KBM-7 (cell line): ENCODE measurements around the gene SLC30A5.
"Not testable (repeated sequence)": the region's sequence is repeated elsewhere in the genome, so short reads cannot be mapped to it uniquely, and the experiment has no call there.

Experiments
- DNase-seq: peaks from one replicate; pipeline ENCODE4 v3.0.0-alpha.2; 2015
- in situ Hi-C: fragments of 300-500 bp; cut with MboI; formaldehyde crosslinking; loops from 2 replicates; pipeline ENCODE4 v1.14.3; 2020; ENCODE audit warnings: low sequenced_read_pairs, low pct_unique_long_range_greater_than_20kb, mixed read lengths

The SLC30A5 gene

DNA sequence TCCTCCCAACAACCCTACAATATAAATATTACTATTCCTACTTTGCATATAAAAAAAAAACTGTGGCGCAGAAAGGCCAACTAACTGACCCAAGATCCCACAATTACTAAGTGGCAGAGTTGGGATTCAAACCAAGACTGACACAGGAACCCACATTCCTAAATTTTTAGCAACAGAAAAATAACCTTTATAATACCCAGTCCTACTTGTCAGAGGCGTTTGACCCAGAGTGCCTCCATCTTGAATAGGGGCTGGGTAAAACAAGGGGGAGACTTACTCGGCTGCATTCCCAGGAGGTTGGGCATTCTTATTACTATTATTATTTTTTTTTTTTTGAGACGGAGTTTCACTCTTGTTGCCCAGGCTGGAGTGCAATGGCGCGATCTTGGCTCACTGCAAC lies 2.0 kb upstream of the SLC30A5 start:
- DNase-seq = no peak
- in situ Hi-C loops = loop anchor here (25.0 kb wide), 1 partner anchor 246 kb away; the partner anchor contains the start of gene CCDC125

DNA sequence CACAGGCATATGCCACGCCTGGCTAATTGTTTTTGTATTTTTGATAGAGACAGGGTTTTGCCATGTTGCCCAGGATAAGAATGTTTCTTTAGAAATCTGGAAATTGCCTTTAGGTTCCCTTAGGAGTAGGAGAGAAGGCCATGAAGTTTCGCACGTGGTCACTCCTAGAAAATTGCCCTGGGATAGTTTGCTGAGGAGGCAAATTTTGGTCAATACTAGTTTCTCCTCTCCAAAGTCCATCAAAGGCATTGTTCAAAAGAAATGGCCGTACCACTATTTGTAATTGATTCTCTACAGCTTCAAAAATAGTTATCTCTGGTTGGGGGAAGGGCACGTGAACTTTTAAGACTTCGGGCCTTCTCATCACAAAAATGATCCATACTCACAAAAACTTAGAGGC lies 845 bp upstream of the SLC30A5 start:
- in situ Hi-C loops = loop anchor here (25.0 kb wide), 1 partner anchor 244 kb away; the partner anchor contains the start of gene CCDC125
- DNase-seq = no peak

DNA sequence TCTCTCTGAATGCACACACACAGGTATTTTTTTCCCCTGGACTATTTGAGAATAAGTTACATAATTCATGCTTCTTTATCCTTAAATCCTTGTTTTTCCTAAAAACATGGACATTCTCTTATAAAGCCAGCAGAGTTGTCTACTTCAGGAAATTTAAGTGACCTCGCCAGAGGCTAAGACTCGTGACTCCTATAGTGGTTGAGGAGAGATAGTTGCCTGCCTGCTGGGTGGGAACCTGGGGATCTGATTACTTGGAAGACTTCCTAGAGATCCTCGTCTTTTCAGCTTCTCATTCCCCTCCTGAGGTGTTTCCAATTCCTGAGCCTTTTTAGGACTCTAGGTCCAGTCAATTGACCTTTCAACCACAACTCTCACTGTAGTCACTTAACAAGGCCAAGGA lies 5.5 kb downstream of the SLC30A5 start:
- DNase-seq = no peak
- in situ Hi-C loops = loop anchor here (25.0 kb wide), 1 partner anchor 238 kb away; the partner anchor contains the start of gene CCDC125

DNA sequence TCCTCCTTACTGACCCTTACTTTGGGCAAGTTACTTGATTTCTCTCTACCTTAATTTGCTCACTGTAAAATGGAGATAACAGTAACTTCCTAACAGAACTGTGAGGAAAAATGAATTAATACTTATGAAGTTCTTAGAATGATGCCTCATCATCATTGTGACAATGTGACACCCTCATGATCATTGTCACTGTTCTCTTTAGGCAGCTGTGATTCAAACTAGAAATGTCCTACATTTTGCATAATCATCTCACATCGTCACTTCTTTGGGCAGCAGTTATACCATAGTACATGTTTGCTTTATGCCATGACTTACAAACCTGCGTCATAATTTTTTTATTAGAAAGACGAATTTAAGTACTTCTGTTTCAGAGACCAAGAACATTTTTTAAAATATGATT lies 9.7 kb downstream of the SLC30A5 start:
- no peak for DNase-seq
- in situ Hi-C loops = no loop called here

DNA sequence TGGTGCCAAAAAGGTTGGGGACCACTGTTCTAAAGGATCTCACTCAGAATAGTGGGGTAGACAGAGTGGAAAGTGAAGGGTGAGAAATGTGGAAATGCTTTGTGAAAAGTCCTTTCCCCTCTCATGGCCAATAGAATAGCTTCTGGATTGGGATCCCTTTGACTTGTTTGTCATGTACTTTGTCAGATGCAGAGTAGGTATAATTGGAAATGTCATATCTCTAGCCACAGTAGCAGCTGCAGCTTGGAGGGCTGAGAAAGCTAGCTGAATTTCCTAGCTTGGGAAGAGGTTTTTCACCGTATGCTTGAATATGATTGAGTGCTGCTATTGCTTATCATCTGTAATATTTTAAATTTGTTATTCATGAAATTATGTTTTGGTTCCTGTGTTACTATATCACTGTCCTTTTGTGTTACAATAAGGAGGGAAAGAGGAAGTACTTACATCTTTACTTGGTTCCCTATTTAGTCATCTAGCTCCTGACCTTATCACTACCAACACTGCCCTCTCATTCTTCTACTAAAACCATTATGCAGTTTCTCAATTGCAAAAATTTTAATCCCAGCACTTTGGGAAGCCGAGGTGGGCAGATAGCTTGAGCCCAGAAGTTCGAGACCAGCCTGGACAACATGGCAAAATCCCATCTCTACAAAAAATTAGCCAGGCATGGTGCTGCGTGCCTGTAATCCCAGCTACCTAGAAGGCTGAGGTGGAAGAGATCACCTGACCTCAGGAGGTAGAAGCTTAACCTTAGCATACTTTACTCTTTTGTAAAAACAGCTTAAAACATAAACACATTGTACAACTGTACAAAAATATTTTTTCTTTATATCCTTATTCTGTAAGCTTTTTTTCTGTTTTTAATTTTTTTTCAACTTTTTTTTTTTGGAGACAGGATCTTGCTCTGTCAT lies 12.4 kb downstream of the SLC30A5 start:
- in situ Hi-C loops = no loop called here
- DNase-seq = peak; percentile 76

DNA sequence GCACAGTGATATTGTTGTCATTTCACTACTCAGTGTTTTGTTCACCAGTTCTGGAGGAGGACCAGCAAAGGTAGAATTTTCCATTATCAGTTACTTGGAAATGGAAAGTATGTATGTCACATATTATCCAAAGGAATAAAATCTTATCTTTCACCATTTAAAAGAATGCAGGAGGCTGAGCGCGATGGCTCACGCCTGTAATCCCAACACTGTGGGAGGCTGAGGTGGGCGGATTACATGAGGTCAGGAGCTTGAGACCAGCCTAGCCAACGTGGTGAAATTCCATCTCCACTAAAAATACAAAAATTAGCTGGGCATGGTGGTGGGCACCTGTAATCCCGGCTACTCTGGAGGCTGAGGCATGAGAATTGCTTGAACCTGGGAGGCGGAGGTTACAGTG lies 14.6 kb downstream of the SLC30A5 start:
- in situ Hi-C loops, DNase-seq: not testable (repeated sequence)

DNA sequence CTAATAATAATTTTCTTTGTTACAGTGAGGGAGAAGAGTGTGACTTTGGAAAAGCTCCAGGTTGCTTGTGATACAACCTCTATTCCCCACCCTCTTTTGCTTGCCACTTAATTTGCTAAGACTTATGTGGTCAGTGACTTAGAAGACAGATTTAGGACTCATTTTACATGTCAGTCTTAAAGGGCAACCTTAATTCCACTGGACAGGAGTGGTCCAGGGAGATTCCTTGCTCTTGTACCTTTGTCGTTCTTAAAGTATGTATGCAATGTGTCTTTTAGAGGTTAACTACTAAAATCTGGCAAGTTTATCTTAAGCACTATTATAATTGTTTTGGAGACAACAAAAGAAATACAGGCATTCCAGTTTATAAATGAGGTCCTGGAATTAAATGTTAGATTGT lies 20.0 kb downstream of the SLC30A5 start:
- in situ Hi-C loops = no loop called here

DNA sequence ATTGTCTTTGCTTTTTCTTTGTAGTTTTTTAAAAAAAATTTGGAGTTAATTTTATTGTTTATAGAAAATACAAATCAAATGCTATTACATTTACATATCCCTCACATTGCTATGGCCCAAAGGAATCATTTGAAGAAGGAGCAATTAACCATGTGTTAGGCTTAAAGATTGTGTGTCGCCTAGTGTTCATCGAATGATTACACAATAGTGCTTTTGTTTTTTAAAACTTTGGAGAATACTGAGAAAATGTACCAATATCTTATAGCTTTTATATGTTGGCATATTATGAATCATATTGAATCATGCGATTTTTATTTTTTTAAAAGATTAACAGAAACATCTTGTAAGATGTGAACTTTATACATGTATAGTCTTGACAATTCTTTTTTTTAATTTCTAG lies 21.7 kb downstream of the SLC30A5 start:
- in situ Hi-C loops = no loop called here
- no peak for DNase-seq

More for the DNA sequence above, 20.0 kb downstream of the SLC30A5 start:
- DNase-seq = no peak

DNA sequence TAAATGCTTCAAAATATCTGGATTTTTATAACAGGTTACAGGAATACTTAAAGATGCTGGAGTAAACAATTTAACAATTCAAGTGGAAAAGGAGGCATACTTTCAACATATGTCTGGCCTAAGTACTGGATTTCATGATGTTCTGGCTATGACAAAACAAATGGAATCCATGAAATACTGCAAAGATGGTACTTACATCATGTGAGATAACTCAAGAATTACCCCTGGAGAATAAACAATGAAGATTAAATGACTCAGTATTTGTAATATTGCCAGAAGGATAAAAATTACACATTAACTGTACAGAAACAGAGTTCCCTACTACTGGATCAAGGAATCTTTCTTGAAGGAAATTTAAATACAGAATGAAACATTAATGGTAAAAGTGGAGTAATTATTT lies 35.6 kb downstream of the SLC30A5 start:
- no peak for DNase-seq

DNA sequence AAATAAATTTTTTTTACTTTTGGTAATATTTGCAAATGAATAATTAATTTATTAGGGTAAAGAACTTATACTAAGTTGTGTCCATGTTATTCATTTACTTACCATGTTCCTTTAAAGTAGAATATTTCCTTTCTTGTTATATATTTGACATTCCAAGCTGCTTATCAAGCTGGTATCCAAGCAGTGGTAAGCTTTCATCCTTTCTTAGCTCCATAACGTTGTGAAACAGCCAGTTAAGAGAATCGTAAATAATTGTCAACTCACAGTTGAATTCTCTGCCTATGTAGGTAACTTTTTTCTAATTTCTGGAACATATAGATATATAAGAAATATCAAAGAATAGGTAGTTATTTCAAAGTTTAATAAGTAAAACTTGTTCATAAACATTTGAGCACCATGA lies 36.4 kb downstream of the SLC30A5 start:
- in situ Hi-C loops = no loop called here
- no peak for DNase-seq

More for the DNA sequence above, 35.6 kb downstream of the SLC30A5 start:
- in situ Hi-C loops = no loop called here

DNA sequence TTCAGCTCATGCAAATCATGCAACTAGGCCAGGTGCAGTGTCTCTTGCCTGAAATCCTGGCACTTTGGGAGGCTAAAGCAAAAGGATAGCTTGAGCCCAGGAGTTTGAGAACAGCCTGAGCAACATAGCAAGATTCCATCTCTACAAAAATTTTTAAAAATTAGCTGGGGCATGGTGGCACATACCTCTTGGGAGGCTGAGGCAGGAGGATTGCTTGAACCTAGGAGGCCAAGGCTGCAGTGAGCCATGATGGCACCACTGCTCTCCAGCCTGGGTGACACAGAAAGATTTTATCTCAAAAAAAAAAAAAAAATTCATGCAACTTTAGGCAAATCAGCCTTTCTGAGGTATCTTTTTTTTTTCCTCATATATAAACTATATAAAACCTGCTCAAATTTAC lies 37.5 kb downstream of the SLC30A5 start:
- no peak for DNase-seq
- in situ Hi-C loops = no loop called here

DNA sequence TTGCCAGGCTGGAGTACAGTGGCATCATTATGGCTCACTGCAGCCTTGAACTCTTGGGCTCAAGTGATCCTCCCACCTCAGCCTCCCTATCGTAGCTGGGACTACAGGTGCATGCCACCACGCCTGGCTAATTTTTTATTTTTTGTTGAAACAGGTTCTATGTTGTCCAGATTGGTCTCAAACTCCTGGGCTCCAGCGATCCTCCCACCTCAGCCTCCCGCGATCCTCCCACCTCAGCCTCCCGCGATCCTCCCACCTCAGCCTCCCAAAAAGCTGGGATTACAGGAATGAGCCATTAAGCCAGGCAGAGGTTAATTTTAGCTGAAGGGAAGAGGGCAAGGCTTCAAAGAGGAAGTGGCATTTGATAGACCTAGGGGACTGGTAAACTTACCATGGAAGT lies 40.3 kb downstream of the SLC30A5 start:
- DNase-seq = no peak
- in situ Hi-C loops = no loop called here

DNA sequence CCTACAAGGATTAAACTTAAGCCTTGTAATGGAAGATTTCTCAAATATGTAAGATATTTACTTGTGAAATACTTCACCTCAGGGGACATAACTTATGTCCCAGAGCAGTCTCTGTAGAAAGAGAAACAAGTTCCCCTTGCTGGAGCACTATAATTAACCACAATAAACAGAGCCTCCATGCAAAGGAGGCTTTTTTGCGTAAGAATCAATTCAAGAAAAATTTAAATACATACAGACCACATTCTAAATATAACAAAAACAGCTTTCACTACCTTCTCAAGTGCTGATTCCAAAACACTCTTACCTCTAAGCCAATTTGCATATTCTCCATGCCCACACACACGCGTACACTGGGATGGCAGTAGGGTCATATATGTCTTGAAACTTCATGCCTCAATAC lies 42.5 kb downstream of the SLC30A5 start:
- in situ Hi-C loops = no loop called here
- DNase-seq = no peak

DNA sequence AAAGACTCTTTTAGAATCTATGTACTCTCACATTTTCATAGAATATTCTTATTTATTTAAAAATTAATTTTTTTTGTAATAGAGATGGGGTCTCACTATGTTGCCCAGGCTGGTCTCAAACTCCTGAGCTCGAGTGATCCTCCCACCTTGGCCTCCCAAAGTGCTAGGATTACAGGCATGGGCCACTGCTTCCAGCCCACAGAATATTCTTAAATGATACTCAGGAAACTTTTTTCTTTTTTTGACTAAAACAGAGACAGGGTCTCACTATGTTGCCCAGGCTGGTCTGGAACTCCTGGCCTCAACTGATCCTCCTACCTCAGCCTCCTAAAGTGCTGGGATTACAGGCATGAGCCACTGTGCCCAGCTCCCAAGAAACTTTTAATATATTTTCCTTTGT lies 43.4 kb downstream of the SLC30A5 start:
- DNase-seq, in situ Hi-C loops: not testable (repeated sequence)

DNA sequence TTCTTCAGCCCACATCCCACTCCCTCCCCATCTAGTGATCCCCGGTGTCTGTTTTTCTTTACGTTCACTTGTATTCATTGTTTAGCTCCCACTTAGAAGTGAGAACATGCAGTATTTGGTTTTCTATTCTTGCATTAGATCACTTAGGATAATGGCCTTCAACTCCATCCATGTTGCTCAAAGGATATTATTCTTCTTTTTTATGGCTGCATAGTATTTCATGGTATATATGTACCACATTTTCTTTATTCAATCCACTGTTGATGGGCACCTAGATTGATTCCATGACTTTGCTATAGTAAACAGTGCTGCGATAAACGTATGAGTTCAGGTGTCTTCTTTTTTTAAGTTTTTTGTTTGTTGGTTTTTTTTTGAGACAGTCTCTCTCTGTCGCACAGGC lies 44.0 kb downstream of the SLC30A5 start:
- in situ Hi-C loops = no loop called here

DNA sequence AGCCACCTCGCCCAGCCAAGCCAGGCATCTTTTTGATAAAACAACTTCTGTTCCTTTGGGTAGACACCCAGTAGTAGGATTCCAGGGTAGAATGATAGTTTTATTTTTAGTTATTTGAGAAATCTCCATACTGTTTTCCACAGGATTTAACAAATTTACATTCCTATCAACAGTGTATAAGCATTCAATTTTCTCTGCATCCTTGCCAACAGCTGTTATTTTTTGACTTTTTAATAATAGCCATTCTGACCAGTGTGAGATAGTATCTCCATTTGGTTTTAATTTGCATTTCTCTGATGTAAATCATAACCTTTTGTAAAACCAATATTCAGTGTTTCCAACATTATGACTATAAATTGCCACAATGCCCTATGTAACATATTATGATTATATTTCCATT lies 45.0 kb downstream of the SLC30A5 start:
- DNase-seq = no peak
- in situ Hi-C loops = no loop called here

More for the DNA sequence above, 44.0 kb downstream of the SLC30A5 start:
- DNase-seq = no peak

DNA sequence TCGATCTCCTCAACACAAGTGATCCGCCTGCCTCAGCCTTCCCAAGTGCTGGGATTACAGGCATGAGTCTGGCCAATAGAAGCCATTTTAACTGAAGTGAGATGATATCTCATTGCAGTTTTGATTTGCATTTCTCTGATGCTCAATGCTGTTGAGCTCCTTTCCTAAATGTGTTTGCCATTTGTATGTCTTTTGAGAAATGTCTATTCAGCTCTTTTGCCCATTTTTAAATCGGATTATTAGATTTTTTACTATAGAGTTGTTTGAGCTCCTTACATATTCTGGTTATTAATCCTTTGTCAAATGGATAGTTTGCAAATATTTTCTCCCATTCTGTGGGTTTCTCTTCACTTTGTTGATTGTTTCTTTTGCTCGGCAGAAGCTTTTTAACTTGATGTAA lies 46.4 kb downstream of the SLC30A5 start:
- DNase-seq, in situ Hi-C loops: not testable (repeated sequence)

DNA sequence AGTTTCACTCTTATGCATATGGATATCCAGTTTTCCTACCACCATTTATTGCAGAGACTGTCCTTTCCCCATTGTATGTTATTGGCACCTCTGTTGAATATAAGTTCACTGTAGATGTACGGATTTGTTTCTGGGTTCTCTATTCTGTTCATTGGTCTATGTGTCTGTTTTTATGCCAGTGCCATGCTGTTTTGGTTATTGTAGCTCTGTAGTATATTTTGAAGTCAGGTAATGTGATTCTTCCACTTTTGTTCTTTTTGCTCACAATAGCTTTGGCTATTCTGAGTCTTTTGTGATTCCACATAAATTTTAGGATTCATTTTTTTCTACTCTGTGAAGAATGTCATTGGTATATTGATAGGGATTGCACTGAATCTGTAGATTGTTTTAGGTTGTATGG lies 47.0 kb downstream of the SLC30A5 start:
- DNase-seq = no peak
- in situ Hi-C loops = no loop called here

DNA sequence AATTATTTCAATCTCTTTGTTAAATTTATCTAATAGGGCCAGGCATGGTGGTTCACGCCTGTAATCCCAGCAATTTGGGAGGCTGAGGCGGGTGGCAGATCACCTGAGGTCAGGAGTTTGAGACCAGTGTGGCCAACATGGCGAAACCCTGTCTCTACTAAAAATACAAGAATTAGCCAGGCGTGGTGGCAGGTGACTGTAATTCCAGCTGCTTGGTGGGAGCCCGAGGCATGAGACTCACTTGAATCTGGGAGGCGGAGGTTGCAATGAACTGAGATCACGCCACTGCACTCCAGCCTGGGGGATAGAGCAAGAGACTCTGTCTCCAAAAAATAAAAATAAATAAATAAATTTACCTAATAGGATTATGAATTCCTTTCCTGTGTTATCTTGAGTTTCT lies 54.8 kb downstream of the SLC30A5 start:
- DNase-seq, in situ Hi-C loops: not testable (repeated sequence)

DNA sequence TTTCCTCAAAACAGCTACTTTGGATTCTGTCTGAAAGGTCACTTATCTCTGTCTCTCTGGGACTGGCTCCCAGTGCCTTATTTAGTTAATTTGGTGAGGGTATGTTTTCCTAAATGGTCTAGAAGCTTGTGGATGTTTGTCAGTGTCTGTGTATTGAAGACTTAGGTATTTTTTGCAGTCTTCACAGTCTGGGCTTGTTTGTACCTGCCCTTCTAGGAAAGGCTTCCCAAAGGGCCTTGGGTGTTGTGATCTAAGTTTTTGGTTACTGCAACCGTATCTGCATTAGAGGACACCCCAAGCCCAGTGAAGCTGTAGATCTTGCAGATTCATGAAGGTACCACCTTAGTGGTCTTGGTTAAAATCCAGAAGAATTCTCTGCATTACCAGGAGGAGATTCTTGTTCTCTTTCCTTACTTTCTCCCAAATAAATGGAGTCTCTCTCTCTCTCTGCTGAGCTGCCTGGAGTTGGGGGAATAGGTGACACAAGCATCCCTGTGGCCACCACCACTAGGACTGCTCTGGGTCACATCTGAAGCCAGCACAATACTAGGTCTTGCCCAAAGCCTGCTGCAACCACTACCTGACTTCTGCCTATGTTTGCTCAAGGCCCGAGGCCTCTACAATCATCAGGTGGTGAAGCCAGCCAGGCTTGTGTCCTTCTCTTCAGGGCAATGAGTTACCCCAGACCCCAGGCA lies 55.3 kb downstream of the SLC30A5 start:
- in situ Hi-C loops = no loop called here
- no peak for DNase-seq
